Natural killer cell (primary cell): ENCODE results near the gene STUB1. TPM values are rescaled to one million over a fixed set of nuclear protein-coding genes. Genes with fewer than 3 reads are reported as not detected.

Source experiments
- ATAC-seq, 3 donors: fragments of 150-1000 bp in 2 of 3; fragments of 200-7000 bp in 1 of 3; cut with Tn5 transposase; 1 replicate in 1 of 3; 2 replicates in 2 of 3; pipeline ENCODE4 v1.10.0; 2021; ENCODE audit warnings: mild to moderate bottlenecking in 2 of 3, moderate library complexity in 2 of 3
- DNase-seq, 2 donors: peaks; one replicate each; pipeline versions ENCODE4 v3.0.0 to v3.0.0-alpha.2; 2013 to 2021; ENCODE audit warnings: mixed read lengths in 1 of 2
- H3K27ac ChIP-seq: one replicate; pipeline ENCODE4 v1.5.1; 2013; ENCODE audit warnings: mild to moderate bottlenecking, low read length
- H3K27me3 ChIP-seq: one replicate; pipeline ENCODE4 v1.6.1; 2013; ENCODE audit warnings: low read length; ENCODE audit not compliant: control insufficient read depth, insufficient read depth
- H3K36me3 ChIP-seq: one replicate; pipeline ENCODE4 v1.6.1; 2013; ENCODE audit warnings: low read length; ENCODE audit not compliant: control insufficient read depth, insufficient read depth
- H3K4me1 ChIP-seq: one replicate; pipeline ENCODE4 v1.6.1; 2013; ENCODE audit warnings: low read length; ENCODE audit not compliant: control insufficient read depth, insufficient read depth
- H3K4me3 ChIP-seq: one replicate; pipeline ENCODE4 v1.5.1; 2013; ENCODE audit warnings: low read length
- H3K9me3 ChIP-seq: one replicate; pipeline ENCODE4 v1.6.1; 2013; ENCODE audit warnings: low read length; ENCODE audit not compliant: control insufficient read depth, insufficient read depth
- H3K27ac Mint-ChIP-seq, 2 donors: one replicate each; pipeline ENCODE4 v1.8.0; 2022; ENCODE audit warnings: mild to moderate bottlenecking in 2 of 2, mixed read lengths in 2 of 2, moderate library complexity in 1 of 2
- H3K27me3 Mint-ChIP-seq, 2 donors: one replicate each; pipeline ENCODE4 v1.8.0; 2022; ENCODE audit warnings: low read depth in 2 of 2, mixed read lengths in 2 of 2
- H3K36me3 Mint-ChIP-seq: one replicate; pipeline ENCODE4 v1.8.0; 2022; ENCODE audit warnings: mixed read lengths
- H3K4me1 Mint-ChIP-seq, 2 donors: one replicate each; pipeline ENCODE4 v1.8.0; 2022; ENCODE audit warnings: mixed read lengths in 2 of 2
- H3K4me3 Mint-ChIP-seq: one replicate; pipeline ENCODE4 v1.8.0; 2022; ENCODE audit warnings: mild to moderate bottlenecking, moderate library complexity, mixed read lengths
- H3K9me3 Mint-ChIP-seq, 2 donors: one replicate each; pipeline ENCODE4 v1.8.0; 2022; ENCODE audit warnings: mixed read lengths in 2 of 2
- WGBS: methylation state at CpG from one replicate; pipeline ENCODE4 v1.1.7; 2013; ENCODE audit warnings: missing lambda C conversion rate; ENCODE audit not compliant: insufficient coverage; 5-methylcytosine and 5-hydroxymethylcytosine counted together
- intact Hi-C: fragments of 100-400 bp; cut with micrococcal nuclease; formaldehyde crosslinking; loops from one replicate; pipeline ENCODE4 v1.14.2; 2022
- total RNA-seq, 4 donors: library from RNA; stranded (reverse); fragments of 120-200 nt in 1 of 4; gene quantifications; one replicate each; pipeline versions ENCODE4 v1.2.3 to v1.2.4, GENCODE V29; 2013 to 2022
- TF ChIP-seq, protein P1 (sequence below): fragments of 200-600 bp; IDR thresholded peaks from one replicate; pipeline ENCODE4 v1.8.0; 2022; ENCODE audit warnings: antibody characterized with exemption

STUB1 gene
- total RNA-seq, 3 donors from 2014 or later (not counting 1 experiment from before 2014, with no cell fraction given), result 89.5 to 95.4 (median 93.5) TPM

DNA sequence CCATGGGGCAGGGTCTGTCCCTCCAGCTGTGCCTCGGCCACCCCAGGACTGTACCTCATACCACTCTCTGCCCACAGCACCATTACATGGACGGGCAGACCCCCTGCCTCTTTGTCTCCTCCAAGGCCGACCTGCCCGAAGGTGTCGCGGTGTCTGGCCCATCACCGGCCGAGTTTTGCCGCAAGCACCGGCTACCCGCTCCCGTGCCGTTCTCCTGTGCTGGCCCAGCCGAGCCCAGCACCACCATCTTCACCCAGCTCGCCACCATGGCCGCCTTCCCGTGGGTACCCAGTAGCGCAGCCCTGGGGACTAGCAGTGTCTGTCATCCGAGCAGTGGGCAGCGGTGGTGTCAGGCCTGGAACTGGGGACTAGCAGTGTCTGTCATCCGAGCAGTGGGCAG lies 7.4 kb upstream of the STUB1 start:
- TF ChIP-seq, protein P1, sequence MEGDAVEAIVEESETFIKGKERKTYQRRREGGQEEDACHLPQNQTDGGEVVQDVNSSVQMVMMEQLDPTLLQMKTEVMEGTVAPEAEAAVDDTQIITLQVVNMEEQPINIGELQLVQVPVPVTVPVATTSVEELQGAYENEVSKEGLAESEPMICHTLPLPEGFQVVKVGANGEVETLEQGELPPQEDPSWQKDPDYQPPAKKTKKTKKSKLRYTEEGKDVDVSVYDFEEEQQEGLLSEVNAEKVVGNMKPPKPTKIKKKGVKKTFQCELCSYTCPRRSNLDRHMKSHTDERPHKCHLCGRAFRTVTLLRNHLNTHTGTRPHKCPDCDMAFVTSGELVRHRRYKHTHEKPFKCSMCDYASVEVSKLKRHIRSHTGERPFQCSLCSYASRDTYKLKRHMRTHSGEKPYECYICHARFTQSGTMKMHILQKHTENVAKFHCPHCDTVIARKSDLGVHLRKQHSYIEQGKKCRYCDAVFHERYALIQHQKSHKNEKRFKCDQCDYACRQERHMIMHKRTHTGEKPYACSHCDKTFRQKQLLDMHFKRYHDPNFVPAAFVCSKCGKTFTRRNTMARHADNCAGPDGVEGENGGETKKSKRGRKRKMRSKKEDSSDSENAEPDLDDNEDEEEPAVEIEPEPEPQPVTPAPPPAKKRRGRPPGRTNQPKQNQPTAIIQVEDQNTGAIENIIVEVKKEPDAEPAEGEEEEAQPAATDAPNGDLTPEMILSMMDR, result no peak
- ATAC-seq (no peak), DNase-seq (no peak)
- Mint-ChIP-seq H3K27me3 (no peaks in the 10 kb centered on the region), H3K4me3 (no peak overlapping the region), H3K36me3 (no peaks in the 10 kb centered on the region), H3K27ac (no peak overlapping the region), H3K9me3 (no peaks in the 10 kb centered on the region), H3K4me1 (peaks cover 0 to 8% of the 10 kb centered on the region in 2 donors)
- WGBS, result 97% methylated on average over 21 of the region's 21 CpGs
- intact Hi-C loops, result no loop called here
- H3K36me3 ChIP-seq, result peaks cover 31% of the 10 kb centered on the region
- H3K4me3 ChIP-seq, result no peak overlapping the region
- no peaks in the 10 kb centered on the region for H3K9me3 ChIP-seq
- no peak overlapping the region for H3K27ac ChIP-seq
- H3K4me1 ChIP-seq, result peaks cover 26% of the 10 kb centered on the region
- peaks cover 3% of the 10 kb centered on the region for H3K27me3 ChIP-seq

DNA sequence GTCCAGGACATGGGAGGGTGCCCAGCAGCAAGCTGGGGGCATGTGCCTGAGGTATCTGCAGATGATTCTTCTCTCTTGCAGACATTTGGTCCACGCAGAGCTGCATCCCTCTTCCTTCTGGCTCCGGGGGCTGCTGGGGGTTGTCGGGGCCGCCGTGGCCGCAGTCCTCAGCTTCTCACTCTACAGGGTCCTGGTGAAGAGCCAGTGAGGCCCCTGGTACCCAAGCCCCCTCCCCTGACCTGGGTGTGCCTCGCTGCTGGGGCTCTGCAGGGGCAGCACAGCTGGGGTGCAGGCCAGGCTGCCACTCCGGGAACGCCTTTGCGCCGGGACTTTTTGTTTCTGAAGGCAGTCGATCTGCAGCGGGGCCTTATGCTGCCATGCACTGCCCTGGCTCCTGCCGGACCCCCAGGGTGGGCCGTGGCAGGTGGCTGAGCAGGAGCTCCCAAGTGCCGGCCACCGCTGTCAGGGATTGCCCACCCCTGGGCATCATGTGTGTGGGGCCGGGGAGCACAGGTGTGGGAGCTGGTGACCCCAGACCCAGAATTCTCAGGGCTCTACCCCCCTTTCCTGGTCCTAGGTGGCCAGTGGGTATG lies 6.7 kb upstream of the STUB1 start:
- no peak overlapping the region for H3K27ac Mint-ChIP-seq
- WGBS, result 95% methylated on average over 18 of the region's 18 CpGs
- H3K4me1 ChIP-seq, result peaks cover 24% of the 10 kb centered on the region
- peaks cover 31% of the 10 kb centered on the region for H3K36me3 ChIP-seq
- H3K4me3 ChIP-seq, result no peak overlapping the region
- no peaks in the 10 kb centered on the region for H3K9me3 ChIP-seq
- TF ChIP-seq, protein P1, result no peak
- no peak overlapping the region for H3K27ac ChIP-seq
- ATAC-seq (no peak), DNase-seq (no peak)
- no peaks in the 10 kb centered on the region for H3K9me3 Mint-ChIP-seq
- intact Hi-C loops, result no loop called here
- H3K4me1 Mint-ChIP-seq, result peaks cover 0 to 7% of the 10 kb centered on the region in 2 donors
- H3K27me3 Mint-ChIP-seq, result no peaks in the 10 kb centered on the region
- no peak overlapping the region for H3K4me3 Mint-ChIP-seq
- H3K27me3 ChIP-seq, result peaks cover 3% of the 10 kb centered on the region
- H3K36me3 Mint-ChIP-seq, result no peaks in the 10 kb centered on the region

DNA sequence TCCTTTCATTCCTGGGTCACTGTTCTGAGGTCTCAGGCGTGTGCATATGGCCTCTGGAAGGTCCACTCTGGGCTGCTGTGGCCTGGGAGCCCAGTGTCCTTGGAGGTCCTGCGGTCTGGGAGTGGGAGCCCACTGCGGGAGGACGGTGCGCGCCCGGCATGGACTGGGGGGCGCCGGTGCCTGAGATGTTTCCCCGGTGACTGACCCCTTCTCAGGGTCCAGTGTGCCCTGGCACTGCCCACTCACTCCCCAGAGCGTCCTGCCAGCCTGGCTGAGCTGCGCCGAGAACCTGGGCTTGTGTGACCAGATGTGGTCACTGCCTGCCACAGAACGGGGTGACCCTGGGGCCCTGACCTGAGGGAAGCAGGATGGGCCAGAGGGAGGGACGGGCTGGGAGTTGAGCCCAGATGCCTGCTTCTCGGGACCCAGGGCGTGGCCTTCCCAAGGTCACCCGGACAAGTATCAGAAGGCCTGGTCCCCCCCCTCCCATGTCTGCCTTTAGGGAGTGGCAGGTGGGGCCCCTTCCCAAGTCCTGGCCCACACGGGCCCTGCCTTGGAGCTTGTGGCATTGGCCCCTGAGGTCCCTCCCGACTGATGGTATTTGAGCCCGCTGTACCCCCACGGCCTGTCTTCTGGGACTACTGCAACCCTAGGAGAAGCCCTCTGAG lies 5.9 kb upstream of the STUB1 start:
- Histone ChIP-seq H3K9me3 (no peaks in the 10 kb centered on the region), H3K36me3 (peaks cover 31% of the 10 kb centered on the region), H3K4me1 (peaks cover 24% of the 10 kb centered on the region), H3K27me3 (peaks cover 3% of the 10 kb centered on the region), H3K27ac (no peak overlapping the region), H3K4me3 (no peak overlapping the region)
- Mint-ChIP-seq H3K27ac (no peak overlapping the region), H3K36me3 (no peaks in the 10 kb centered on the region), H3K4me3 (peak overlapping the region; percentile 25), H3K9me3 (no peaks in the 10 kb centered on the region), H3K4me1 (peaks cover 0 to 11% of the 10 kb centered on the region in 2 donors), H3K27me3 (no peaks in the 10 kb centered on the region)
- intact Hi-C loops, result no loop called here
- DNase-seq (no peak), ATAC-seq (no peak)
- WGBS, result 92% methylated on average over 22 of the region's 22 CpGs
- TF ChIP-seq, protein P1, result no peak
